Measurements from ENCODE around the gene FANCL.
"Not testable (repeated sequence)": the region's sequence is repeated elsewhere in the genome, so short reads cannot be mapped to it uniquely, and the experiment has no call there.

Gene FANCL

GRCh38 chr2:58204195-58204959, 36.7 kb downstream of the FANCL start:
- DNase-seq: no peak

DNA sequence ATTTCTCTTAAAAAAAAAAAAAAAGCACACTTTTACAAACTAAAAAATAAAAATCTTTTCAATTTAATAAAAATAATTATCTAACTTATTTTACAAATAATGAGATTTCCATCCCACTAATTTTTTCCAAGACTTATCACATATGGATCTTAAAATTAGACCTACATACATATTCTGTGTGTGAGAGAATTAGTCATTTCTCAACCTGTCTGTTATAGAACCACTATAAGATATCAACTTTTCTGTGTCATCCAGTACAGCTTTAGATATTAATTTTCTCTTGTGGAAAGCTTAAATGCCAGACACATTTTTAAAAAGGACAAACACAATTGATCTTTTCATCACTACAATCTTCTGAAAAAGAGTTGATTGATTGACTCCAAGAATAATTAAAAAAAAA, 38.1 kb downstream of the FANCL start:
- no peak for DNase-seq

DNA sequence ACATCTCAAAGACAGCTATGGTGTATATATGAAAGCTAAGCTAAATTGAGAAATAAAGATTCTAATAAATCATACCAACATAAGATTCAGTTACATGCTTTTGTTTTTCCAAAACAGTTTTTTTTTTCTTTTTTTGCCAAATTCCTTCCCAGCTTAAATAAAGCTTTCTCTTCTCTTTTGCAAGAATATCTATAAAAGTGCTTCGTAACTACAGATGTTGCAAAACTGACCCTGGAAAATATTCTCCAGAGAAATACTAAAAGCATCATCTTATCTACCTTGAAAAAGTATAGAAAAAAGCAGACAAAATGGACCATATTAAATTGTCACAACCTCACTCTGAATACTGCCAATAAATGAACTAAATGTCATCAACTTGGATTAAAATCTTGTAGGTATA, 38.7 kb downstream of the FANCL start:
- DNase-seq: no peak

DNA sequence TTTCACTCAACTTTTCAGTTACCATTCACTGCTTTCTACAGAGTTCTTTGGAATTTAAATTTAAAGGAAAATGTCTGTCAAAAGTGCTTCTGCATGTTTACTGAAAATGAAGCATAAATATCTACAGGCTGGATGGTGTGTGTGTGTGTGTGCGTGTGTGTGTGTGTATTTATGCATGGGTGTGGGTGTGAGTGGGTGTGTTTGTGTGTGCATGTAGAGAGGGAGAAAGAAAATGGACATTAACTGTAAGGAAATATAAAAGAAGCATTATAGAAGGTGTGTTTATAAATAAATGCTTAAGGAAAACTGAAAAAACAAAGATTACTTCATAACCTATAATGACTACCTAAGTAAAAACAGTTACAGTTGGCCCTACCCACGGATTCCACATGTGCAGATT, 43.2 kb downstream of the FANCL start:
- DNase-seq: no peak

DNA sequence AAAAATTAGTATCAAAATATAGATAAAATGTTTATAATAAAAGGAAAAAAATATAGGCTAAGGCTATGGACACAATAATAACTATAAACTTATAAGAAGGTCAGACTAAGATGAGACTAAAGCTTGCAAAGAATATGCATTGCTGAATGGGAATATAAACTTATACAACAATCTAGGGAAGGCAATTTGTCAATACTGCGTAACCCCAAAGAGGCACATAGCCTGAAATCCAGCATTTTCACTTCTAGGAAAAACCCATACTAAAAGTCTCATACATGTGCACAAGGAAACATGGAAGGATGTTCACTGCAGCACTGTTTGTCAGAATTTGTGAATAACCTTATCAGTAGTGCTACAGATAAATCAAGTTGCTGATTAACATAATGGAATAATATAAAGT, 45.5 kb downstream of the FANCL start:
- DNase-seq: no peak

DNA sequence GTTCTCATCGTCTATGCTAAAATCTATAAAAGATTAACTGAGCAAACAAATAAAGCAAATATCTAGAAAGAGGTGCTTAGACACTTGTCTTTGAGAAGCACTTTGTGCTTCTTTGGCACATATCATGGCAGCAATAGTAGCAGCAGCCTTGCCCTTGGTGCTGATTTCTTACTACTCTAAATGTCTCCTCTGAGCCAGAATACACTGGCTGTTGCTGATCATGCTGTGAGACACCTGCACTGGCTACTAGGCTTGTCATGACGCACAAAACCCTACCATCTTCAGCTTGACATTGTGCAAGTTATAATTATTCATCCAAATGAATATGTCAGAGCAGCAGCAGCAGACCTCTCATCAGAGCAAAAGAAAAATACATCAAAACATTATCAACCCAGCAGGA, 46.7 kb downstream of the FANCL start:
- peak; percentile 91 for DNase-seq

DNA sequence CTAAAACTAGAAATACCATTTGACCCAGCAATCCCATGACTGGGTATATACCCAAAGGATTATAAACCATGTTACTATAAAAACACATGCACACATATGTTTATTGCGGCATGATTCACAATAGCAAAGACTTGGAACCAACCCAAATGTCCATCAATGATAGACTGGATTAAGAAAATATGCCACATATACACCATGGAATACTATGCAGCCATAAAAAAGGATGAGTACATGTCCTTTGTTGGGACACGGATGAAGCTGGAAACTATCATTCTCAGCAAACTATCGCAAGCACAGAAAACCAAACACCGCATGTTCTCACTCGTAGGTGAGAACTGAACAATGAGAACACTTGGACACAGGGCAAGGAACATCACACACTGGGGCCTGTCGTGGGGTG, 54.1 kb downstream of the FANCL start:
- DNase-seq: not testable (repeated sequence)

GRCh38 chr2:58186501-58186900, 54.6 kb downstream of the FANCL start:
- DNase-seq: no peak

- DNase-seq: no peak
Observed at GRCh38 chr2:58182527-58182926, 58.6 kb downstream of the FANCL start.

DNA sequence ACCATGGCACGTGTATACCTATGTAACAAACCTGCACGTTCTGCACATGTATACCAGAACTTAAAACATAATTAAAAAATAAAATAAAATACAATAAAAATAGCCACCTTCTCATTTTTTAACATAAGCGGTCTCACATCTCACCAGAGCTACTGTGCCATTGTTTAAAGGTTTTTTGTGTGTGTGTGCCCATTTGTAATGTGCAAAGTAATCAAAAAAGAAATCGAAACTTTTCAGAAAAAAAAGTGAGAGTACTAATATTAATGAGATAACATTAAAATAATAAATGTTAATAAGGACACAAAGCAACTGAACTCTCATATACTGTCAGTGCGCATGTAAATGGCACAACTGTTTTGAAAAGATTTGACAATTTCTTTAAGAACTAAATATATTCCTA, 60.5 kb downstream of the FANCL start:
- no peak for DNase-seq

DNA sequence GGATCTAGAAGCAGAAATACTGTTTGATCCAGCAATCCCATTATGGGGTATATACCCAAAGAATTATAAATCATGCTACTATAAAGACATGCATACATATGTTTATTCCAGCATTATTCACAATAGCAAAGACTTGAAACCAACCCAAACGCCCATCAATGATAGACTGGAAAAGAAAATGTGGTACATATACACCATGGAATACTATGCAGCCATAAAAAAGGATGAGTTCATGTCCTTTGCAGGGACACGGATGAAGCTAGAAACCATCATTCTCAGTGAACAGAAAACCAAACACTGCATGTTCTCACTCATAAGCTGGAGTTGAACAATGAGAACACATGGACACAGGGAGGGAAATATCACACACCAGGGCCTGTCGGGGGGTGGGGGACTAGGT, 61.0 kb downstream of the FANCL start:
- not testable (repeated sequence) for DNase-seq

GRCh38 chr2:58177187-58177586, 63.9 kb downstream of the FANCL start:
- DNase-seq: not testable (repeated sequence)

DNA sequence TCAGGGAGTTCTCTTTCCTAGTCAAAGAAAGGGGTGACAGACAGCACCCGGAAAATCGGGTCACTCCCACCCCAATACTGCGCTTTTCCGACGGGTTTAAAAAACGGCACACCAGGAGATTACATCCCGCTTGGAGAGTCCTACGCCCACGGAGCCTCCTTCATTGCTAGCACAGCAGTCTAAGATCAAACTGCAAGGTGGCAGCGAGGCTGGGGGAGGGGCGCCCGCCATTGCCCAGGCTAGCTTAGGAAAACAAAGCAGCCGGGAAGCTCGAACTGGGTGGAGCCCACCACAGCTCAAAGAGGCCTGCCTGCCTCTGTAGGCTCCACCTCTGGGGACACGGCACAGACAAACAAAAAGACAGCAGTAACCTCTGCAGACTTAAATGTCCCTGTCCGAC, 69.3 kb downstream of the FANCL start:
- not testable (repeated sequence) for DNase-seq

DNA sequence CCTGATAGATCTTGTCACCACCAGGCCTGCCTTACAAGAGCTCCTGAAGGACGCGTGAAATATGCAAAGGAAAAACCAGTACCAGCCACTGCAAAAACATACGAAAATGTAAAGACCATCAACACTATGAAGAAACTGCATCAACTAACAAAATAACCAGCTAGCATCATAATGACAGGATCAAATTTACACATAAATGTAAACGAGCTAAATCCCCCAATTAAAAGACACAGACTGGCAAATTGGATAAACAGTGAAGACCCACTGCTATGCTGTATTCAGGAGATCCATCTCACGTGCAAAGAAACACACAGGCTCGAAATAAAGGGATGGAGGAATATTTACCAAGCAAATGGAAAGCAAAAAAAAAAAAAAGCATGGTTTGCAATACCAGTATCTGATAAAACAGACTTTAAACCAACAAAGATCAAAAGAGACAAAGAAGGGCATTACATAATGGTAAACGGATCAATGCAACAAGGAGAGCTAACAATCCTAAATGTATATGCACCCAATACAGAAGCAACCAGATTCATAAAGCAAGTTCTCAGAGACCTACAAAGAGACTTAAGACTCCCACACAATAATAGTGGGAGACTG, 70.7 kb downstream of the FANCL start:
- not testable (repeated sequence) for DNase-seq

DNA sequence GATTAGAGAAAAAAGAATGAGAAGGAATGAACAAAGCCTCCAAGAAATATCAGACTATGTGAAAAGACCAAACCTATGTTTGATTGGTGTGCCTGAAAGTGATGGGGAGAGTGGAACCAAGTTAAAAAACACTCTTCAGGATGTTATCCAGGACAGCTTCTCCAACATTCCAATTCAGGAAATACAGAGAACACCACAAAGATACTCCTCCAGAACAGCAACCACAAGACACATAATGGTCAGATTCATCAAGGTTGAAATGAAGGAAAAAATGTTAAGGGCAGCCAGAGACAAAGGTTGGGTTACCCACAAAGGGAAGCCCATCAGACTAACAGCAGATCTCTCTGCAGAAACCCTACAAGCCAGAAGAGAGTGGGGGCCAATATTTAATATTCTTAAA, 71.3 kb downstream of the FANCL start:
- not testable (repeated sequence) for DNase-seq

DNA sequence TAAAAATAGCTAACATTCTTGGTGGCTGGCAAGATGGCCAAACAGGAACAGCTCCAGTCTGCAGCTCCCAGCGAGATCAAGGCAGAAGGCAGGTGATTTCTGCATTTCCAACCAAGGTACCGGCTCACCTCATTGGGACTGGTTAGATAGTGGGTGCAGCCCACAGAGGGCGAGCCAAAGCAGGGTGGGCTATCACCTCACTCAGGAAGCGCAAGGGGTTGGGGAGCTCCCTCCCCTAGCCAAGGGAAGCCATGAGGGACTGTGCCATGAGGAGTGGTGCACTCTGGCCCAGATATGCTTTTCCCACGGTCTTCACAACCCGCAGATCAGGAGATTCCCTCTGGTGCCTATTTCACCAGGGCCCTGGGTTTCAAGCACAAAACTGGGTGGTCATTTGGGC, 73.0 kb downstream of the FANCL start:
- not testable (repeated sequence) for DNase-seq

DNA sequence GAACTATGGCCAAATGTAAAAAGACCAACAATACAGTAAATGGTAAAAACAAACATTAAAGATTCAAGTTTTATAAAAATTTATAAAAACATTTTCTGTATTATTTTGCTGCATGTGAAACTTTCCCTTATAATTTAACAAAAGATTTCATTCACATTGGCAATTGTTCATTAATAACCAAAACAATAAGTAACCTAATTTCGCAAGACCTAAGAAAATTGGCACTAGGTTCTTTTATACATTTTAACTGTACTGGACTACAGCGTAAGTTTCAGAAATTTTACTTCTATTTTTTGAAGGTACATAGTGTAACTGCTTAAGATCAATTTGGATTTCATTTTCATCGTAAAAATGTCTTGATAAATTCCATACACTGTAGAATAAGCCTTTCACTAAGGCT, 77.2 kb downstream of the FANCL start:
- DNase-seq: no peak

- DNase-seq: no peak
Observed at GRCh38 chr2:58158481-58158880, 82.6 kb downstream of the FANCL start.

DNA sequence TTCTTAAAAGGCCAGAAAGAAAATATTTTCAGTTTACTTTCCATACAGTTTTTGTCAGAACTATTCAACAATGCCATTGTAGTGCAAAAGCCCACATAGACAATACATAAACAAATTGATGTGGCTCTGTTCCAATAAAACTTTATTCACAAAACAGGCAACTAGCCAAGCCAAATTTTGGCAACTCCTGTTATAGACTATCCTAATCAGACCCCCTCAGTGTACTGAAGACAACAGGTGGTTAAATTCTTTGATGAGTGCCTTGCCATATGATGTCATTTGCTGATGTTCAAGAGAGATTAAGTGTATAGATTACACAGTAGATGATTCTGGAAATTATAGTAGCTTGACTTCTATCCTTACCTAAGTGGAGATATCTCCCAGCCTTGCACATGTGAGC, 83.4 kb downstream of the FANCL start:
- no peak for DNase-seq

DNA sequence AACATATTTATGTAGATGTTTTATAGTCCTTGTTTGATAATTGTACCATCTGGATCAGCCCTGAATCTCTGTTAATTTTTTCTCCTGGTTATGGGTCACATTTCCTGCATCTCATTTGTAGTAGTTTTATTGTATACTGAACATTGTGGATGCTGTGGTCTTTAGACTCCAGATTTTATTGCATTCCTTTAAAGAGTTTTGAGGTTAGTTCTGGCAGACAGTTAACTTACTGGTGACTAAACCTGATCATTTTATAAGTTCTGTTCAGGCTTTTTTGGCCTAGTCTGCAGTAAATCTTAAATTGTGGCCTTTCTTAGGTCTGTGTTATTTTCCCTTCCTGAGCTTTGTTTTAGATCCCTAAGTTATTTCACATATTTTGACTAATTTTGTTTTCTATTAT, 84.3 kb downstream of the FANCL start:
- DNase-seq: no peak

GRCh38 chr2:58155160-58155778, 85.9 kb downstream of the FANCL start:
- DNase-seq: no peak

DNA sequence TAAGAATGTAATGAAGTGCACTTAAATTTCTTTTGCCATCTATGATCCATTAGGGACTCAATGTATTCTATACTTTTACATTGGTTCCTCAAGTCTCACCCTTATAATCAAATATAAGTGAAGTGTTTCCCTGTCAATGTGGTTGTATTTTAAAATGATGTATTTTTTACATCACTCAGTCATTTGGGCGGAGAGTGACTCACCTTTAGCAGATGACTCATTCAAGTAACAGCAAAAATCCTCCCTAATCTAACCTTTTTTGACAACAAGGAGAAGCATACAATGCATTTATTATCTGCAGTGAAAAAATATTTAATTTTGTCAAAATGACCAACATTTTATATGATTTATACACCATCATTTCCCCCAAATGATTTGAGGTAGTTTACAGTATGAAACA, 94.4 kb downstream of the FANCL start:
- DNase-seq: no peak

DNA sequence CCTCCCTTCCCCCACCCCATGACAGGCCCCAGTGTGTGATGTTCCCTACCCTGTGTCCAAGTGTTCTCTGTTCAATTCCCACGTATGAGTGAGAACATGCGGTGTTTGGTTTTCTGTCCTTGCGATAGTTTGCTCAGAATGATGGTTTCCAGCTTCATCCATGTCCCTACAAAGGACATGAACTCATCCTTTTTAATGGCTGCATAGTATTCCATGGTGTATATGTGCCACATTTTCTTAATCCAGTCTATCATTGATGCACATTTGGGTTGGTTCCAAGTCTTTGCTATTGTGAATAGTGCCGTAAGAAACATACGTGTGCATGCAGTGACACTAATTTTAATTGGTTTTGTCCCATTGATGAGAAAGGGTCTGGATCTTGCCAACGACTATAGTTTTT, 95.4 kb downstream of the FANCL start:
- not testable (repeated sequence) for DNase-seq

- DNase-seq: peak; percentile 63
Observed at GRCh38 chr2:58140508-58141072, 100.5 kb downstream of the FANCL start.

Data from NCI-H2081 treated with DMSO at 0.1 percent for 48 hours (cell line).